Measurements from ENCODE around the gene SNRPA1. TPM values are rescaled to one million over a fixed set of nuclear protein-coding genes. Genes with fewer than 3 reads are reported as not detected.
"Not testable (repeated sequence)": the region's sequence is repeated elsewhere in the genome, so short reads cannot be mapped to it uniquely, and the experiment has no call there.

Gene SNRPA1
- total RNA-seq, 2 experiments from 2014 or later: 214 to 222 TPM

GRCh38 chr15:101337976-101338375 lies 42.9 kb upstream of the SNRPA1 start:
- H3K4me3 Mint-ChIP-seq: no peak overlapping the region
- H3K4me3 ChIP-seq (ENCODE audit: low read length): no peak overlapping the region
- intact Hi-C loops (cut with DNase I, micrococcal nuclease): no loop called here
- H3K27me3 Mint-ChIP-seq: peaks cover 39% of the 10 kb centered on the region
- ChIA-PET CTCF (no interaction called here), POLR2A (no interaction called here)
- H3K36me3 Mint-ChIP-seq (ENCODE audit: low read depth): peaks cover 17% of the 10 kb centered on the region
- peaks cover 17% of the 10 kb centered on the region for H3K4me1 ChIP-seq (ENCODE audit: insufficient read depth, low read length)
- H3K27ac ChIP-seq (ENCODE audit: low read depth in 1 of 2, low read length in 2 of 2): no peak overlapping the region
- DNase-seq: no peak
- TF ChIP-seq CTCF (IDR thresholded peaks at IDR 0.05): no peak
- no peak for ATAC-seq (ENCODE audit: poor library complexity)
- peaks cover 23 to 29% of the 10 kb centered on the region in 2 experiments for H3K27me3 ChIP-seq (ENCODE audit: control insufficient read depth in 1 of 2, insufficient read depth in 2 of 2, low read length in 2 of 2)
- peaks cover 14% of the 10 kb centered on the region for H3K4me1 Mint-ChIP-seq (ENCODE audit: low read depth)
- H3K9me3 ChIP-seq (ENCODE audit: control insufficient read depth in 1 of 2, insufficient read depth in 1 of 2, low read length in 2 of 2): peaks cover 11 to 47% of the 10 kb centered on the region in 2 experiments
- H3K27ac Mint-ChIP-seq: no peak overlapping the region
- H3K36me3 ChIP-seq (ENCODE audit: insufficient read depth, low read length): no peaks in the 10 kb centered on the region
- H3K9me3 Mint-ChIP-seq: peaks cover 2% of the 10 kb centered on the region

- peak overlapping the region; percentile 77 to 84 for H3K27ac ChIP-seq (ENCODE audit: low read depth in 1 of 2, low read length in 2 of 2)
- not testable (repeated sequence) for H3K36me3 ChIP-seq (ENCODE audit: insufficient read depth, low read length); H3K4me3 Mint-ChIP-seq; H3K4me3 ChIP-seq (ENCODE audit: low read length); H3K9me3 Mint-ChIP-seq
- H3K9me3 ChIP-seq (ENCODE audit: control insufficient read depth in 1 of 2, insufficient read depth in 1 of 2, low read length in 2 of 2): peaks cover 11 to 59% of the 10 kb centered on the region in 2 experiments
- H3K27ac Mint-ChIP-seq: peak overlapping the region; percentile 90
- H3K27me3 ChIP-seq (ENCODE audit: control insufficient read depth in 1 of 2, insufficient read depth in 2 of 2, low read length in 2 of 2): peaks cover 12% of the 10 kb centered on the region in 2 experiments
- DNase-seq (peak in 13 of 14 experiments; percentile 18 to 84 (median 43)), ATAC-seq (ENCODE audit: poor library complexity) (peak; percentile 98)
- ChIA-PET CTCF (interaction anchor here (1.3 kb wide), 1 partner anchor 13 kb away, joined by 4 read pairs; no protein-coding TSS in a partner anchor), POLR2A (interaction anchor here (0.7 to 2.4 kb wide), 4 partner anchors 14 to 92 kb away, joined by 3 to 24 read pairs (median 6); partner anchors contain the start of genes CHSY1 and SNRPA1)
- H3K27me3 Mint-ChIP-seq: peaks cover 23% of the 10 kb centered on the region
- peaks cover 25% of the 10 kb centered on the region for H3K4me1 ChIP-seq (ENCODE audit: insufficient read depth, low read length)
- intact Hi-C loops (cut with DNase I, micrococcal nuclease): loop anchor here in 1 of 2 experiments (2.0 to 5.0 kb wide), 2 partner anchors 37 to 57 kb away; partner anchors contain the start of genes SELENOS and SNRPA1
- peaks cover 17% of the 10 kb centered on the region for H3K36me3 Mint-ChIP-seq (ENCODE audit: low read depth)
- H3K4me1 Mint-ChIP-seq (ENCODE audit: low read depth): peaks cover 14% of the 10 kb centered on the region
Measured at GRCh38 chr15:101333907-101334789, 39.1 kb upstream of the SNRPA1 start.

GRCh38 chr15:101332061-101332467 lies 37.0 kb upstream of the SNRPA1 start:
- Mint-ChIP-seq H3K4me3 (no peak overlapping the region), H3K9me3 (peaks cover 2% of the 10 kb centered on the region), H3K4me1 (ENCODE audit: low read depth) (peaks cover 14% of the 10 kb centered on the region), H3K27me3 (peaks cover 23% of the 10 kb centered on the region), H3K27ac (peak overlapping the region; percentile 90), H3K36me3 (ENCODE audit: low read depth) (peaks cover 17% of the 10 kb centered on the region)
- Histone ChIP-seq H3K9me3 (ENCODE audit: control insufficient read depth in 1 of 2, insufficient read depth in 1 of 2, low read length in 2 of 2) (peaks cover 11 to 49% of the 10 kb centered on the region in 2 experiments), H3K36me3 (ENCODE audit: insufficient read depth, low read length) (no peaks in the 10 kb centered on the region), H3K4me1 (ENCODE audit: insufficient read depth, low read length) (peaks cover 25% of the 10 kb centered on the region), H3K4me3 (ENCODE audit: low read length) (no peak overlapping the region), H3K27me3 (ENCODE audit: control insufficient read depth in 1 of 2, insufficient read depth in 2 of 2, low read length in 2 of 2) (peaks cover 6% of the 10 kb centered on the region in 2 experiments), H3K27ac (ENCODE audit: low read depth in 1 of 2, low read length in 2 of 2) (no peak overlapping the region)
- POLR2A ChIA-PET: interaction anchor here (0.8 kb wide), 1 partner anchor 38 kb away, joined by 3 read pairs; the partner anchor contains the start of gene SNRPA1
- no peak for DNase-seq
- CTCF ChIA-PET: no interaction called here
- TF ChIP-seq CTCF (IDR thresholded peaks at IDR 0.05): no peak
- intact Hi-C loops (cut with DNase I, micrococcal nuclease): loop anchor here in 1 of 2 experiments (5.0 kb wide), 1 partner anchor 35 kb away; the partner anchor contains the start of gene SNRPA1
- no peak for ATAC-seq (ENCODE audit: poor library complexity)
